HEK293 (cell line): ENCODE measurements around the gene LATS1.
A peak's percentile ranks its signal among the peaks of the same experiment; 100 is the strongest.

Experiments
- BCL11A ChIP-seq: fragments of 450-650 bp; formaldehyde crosslinking; IDR thresholded peaks from 2 replicates; pipeline ENCODE4 v1.5.1; 2016; ENCODE audit warnings: low read depth, missing biosample characterization, missing genetic modification characterization
- INSM2 ChIP-seq: fragments of 450-650 bp; formaldehyde crosslinking; IDR thresholded peaks from 2 replicates; pipeline ENCODE4 v1.5.1; 2016; ENCODE audit warnings: missing biosample characterization, missing genetic modification characterization
- KLF1 ChIP-seq: fragments of 450-650 bp; formaldehyde crosslinking; IDR thresholded peaks from 2 replicates; pipeline ENCODE4 v1.5.1; 2016; ENCODE audit warnings: missing biosample characterization, missing genetic modification characterization
- KLF17 ChIP-seq: fragments of 450-650 bp; formaldehyde crosslinking; IDR thresholded peaks from 2 replicates; pipeline ENCODE4 v1.5.1; 2016; ENCODE audit warnings: missing biosample characterization, missing genetic modification characterization
- KLF9 ChIP-seq: fragments of 450-650 bp; formaldehyde crosslinking; IDR thresholded peaks from 2 replicates; pipeline ENCODE4 v1.5.1; 2016; ENCODE audit warnings: missing biosample characterization, missing genetic modification characterization, low read depth
- OSR2 ChIP-seq: fragments of 450-650 bp; formaldehyde crosslinking; IDR thresholded peaks from 2 replicates; pipeline ENCODE4 v1.5.1; 2016; ENCODE audit warnings: missing biosample characterization, missing genetic modification characterization
- PRDM1 ChIP-seq: fragments of 450-650 bp; formaldehyde crosslinking; IDR thresholded peaks from 2 replicates; pipeline ENCODE4; 2016; ENCODE audit warnings: missing biosample characterization, missing genetic modification characterization
- PRDM10 ChIP-seq: fragments of 450-650 bp; formaldehyde crosslinking; IDR thresholded peaks from 2 replicates; pipeline ENCODE4 v1.5.1; 2016; ENCODE audit warnings: missing biosample characterization, missing genetic modification characterization
- SCRT2 ChIP-seq: fragments of 450-650 bp; formaldehyde crosslinking; IDR thresholded peaks from 2 replicates; pipeline ENCODE4 v1.5.1; 2016; ENCODE audit warnings: missing biosample characterization, missing genetic modification characterization
- SP3 ChIP-seq: fragments of 450-650 bp; formaldehyde crosslinking; IDR thresholded peaks from 2 replicates; pipeline ENCODE4 v1.5.1; 2016; ENCODE audit warnings: missing biosample characterization, missing genetic modification characterization
- SP7 ChIP-seq: fragments of 450-650 bp; formaldehyde crosslinking; IDR thresholded peaks from 2 replicates; pipeline ENCODE4 v1.5.1; 2016; ENCODE audit warnings: missing biosample characterization, missing genetic modification characterization
- YY1 ChIP-seq: fragments of 450-650 bp; formaldehyde crosslinking; IDR thresholded peaks from 2 replicates; pipeline ENCODE4 v1.5.1; 2018; ENCODE audit warnings: missing biosample characterization, missing genetic modification characterization
- ZBTB1 ChIP-seq: fragments of 450-650 bp; formaldehyde crosslinking; IDR thresholded peaks from 2 replicates; pipeline ENCODE4 v1.5.1; 2016; ENCODE audit warnings: missing biosample characterization, missing genetic modification characterization
- ZBTB11 ChIP-seq: fragments of 450-650 bp; formaldehyde crosslinking; conservative IDR thresholded peaks from 2 replicates; pipeline ENCODE4 v1.5.1; 2016; ENCODE audit warnings: low read depth, missing biosample characterization, missing genetic modification characterization
- ZFHX2 ChIP-seq: fragments of 450-650 bp; formaldehyde crosslinking; conservative IDR thresholded peaks from 2 replicates; pipeline ENCODE4 v1.5.1; 2016; ENCODE audit warnings: missing biosample characterization, missing genetic modification characterization
- ZFP37 ChIP-seq: fragments of 450-650 bp; formaldehyde crosslinking; IDR thresholded peaks from 2 replicates; pipeline ENCODE4 v1.5.1; 2016; ENCODE audit warnings: missing biosample characterization, missing genetic modification characterization
- ZFP69B ChIP-seq: fragments of 450-650 bp; formaldehyde crosslinking; IDR thresholded peaks from 2 replicates; pipeline ENCODE4 v1.5.1; 2016; ENCODE audit warnings: missing biosample characterization, missing genetic modification characterization
- ZNF133 ChIP-seq: fragments of 450-650 bp; formaldehyde crosslinking; IDR thresholded peaks from 2 replicates; pipeline ENCODE4 v1.5.1; 2016; ENCODE audit warnings: missing biosample characterization, missing genetic modification characterization
- ZNF24 ChIP-seq: fragments of 450-650 bp; formaldehyde crosslinking; IDR thresholded peaks from 2 replicates; pipeline ENCODE4 v1.5.1; 2016; ENCODE audit warnings: missing biosample characterization, missing genetic modification characterization
- ZNF280D ChIP-seq: fragments of 450-650 bp; formaldehyde crosslinking; IDR thresholded peaks from 2 replicates; pipeline ENCODE4 v1.5.1; 2016; ENCODE audit warnings: missing biosample characterization, missing genetic modification characterization
- ZNF341 ChIP-seq: fragments of 450-650 bp; formaldehyde crosslinking; IDR thresholded peaks from 2 replicates; pipeline ENCODE4; 2016; ENCODE audit warnings: low read depth, missing biosample characterization, missing genetic modification characterization
- ZNF366 ChIP-seq: fragments of 450-650 bp; formaldehyde crosslinking; conservative IDR thresholded peaks from 2 replicates; pipeline ENCODE4 v1.5.1; 2016; ENCODE audit warnings: missing biosample characterization, missing genetic modification characterization
- ZNF544 ChIP-seq: fragments of 450-650 bp; formaldehyde crosslinking; IDR thresholded peaks from 2 replicates; pipeline ENCODE4 v1.5.0; 2017; ENCODE audit warnings: missing biosample characterization, missing genetic modification characterization
- ZNF558 ChIP-seq: fragments of 450-650 bp; formaldehyde crosslinking; IDR thresholded peaks from 2 replicates; pipeline ENCODE4 v1.5.1; 2016; ENCODE audit warnings: missing biosample characterization, missing genetic modification characterization
- ZNF837 ChIP-seq: fragments of 450-650 bp; formaldehyde crosslinking; IDR thresholded peaks from 2 replicates; pipeline ENCODE4 v1.5.1; 2016; ENCODE audit warnings: missing biosample characterization, missing genetic modification characterization

Gene LATS1

GRCh38 chr6:149750136-149750609 is 32.3 kb upstream of the LATS1 start (continued):
- TF ChIP-seq PRDM10 (peak; percentile 98), ZNF24 (tag by site-specific recombination) (no peak), ZNF280D (tag by site-specific recombination) (no peak), KLF17 (tag by site-specific recombination) (peak; percentile 67; the same call in 1 of the 2 replicates), ZNF558 (peak; percentile 72), ZNF133 (no peak), SCRT2 (tag by site-specific recombination) (peak; percentile 78), KLF1 (tag by site-specific recombination) (peak; percentile 56; the same call in 1 of the 2 replicates), OSR2 (tag by site-specific recombination) (peak; percentile 20; the same call in 1 of the 2 replicates), SP7 (tag by site-specific recombination) (peak; percentile 67), PRDM1 (tag by site-specific recombination) (peak; percentile 96), KLF9 (peak; percentile 94), BCL11A (tag by site-specific recombination) (0 out of 2 replicates have a peak, but pooled peaks have one; percentile 13), ZFHX2 (tag by site-specific recombination) (peak; percentile 86), YY1 (peak; percentile 8; the same call in 1 of the 2 replicates), SP3 (peak; percentile 88), ZNF837 (tag by site-specific recombination) (no peak), ZBTB11 (0 out of 2 replicates have a peak, but pooled peaks have one; percentile 30), ZBTB1 (no peak), ZFP37 (tag by site-specific recombination) (0 out of 2 replicates have a peak, but pooled peaks have one; percentile 84), ZNF366 (tag by site-specific recombination) (peak; percentile 47; the same call in 1 of the 2 replicates), INSM2 (0 out of 2 replicates have a peak, but pooled peaks have one; percentile 7), ZFP69B (tag by site-specific recombination) (no peak), ZNF544 (no peak), ZNF341 (tag by site-specific recombination) (peak; percentile 19)
